Thymus (tissue), 11 donors: ENCODE results near the gene ATG9B. TPM values are rescaled to one million over a fixed set of nuclear protein-coding genes. Genes with fewer than 3 reads are reported as not detected.

Experiments used
- DNase-seq, 9 donors: peaks; one replicate each; pipeline ENCODE4 v3.0.0-alpha.2; 2013; ENCODE audit warnings: low spot score in 9 of 9, low read depth in 6 of 9, missing footprints in 1 of 9
- H3K27ac ChIP-seq, 2 donors: one replicate each; pipeline ENCODE4 v1.5.1; 2013; ENCODE audit warnings: control low read depth in 1 of 2, low read depth in 1 of 2, low read length in 1 of 2, mild to moderate bottlenecking in 1 of 2, moderate library complexity in 1 of 2
- H3K27me3 ChIP-seq, 2 donors: one replicate each; pipeline ENCODE4 v1.5.1; 2013; ENCODE audit warnings: low read length in 1 of 2; ENCODE audit not compliant: control insufficient read depth in 2 of 2, insufficient read depth in 1 of 2
- H3K36me3 ChIP-seq, 2 donors: one replicate each; pipeline ENCODE4 v1.5.1; 2013; ENCODE audit warnings: low read length in 1 of 2, mild to moderate bottlenecking in 1 of 2, moderate library complexity in 1 of 2; ENCODE audit not compliant: control insufficient read depth in 2 of 2, insufficient read depth in 2 of 2
- H3K4me1 ChIP-seq, 2 donors: one replicate each; pipeline ENCODE4 v1.5.1; 2013; ENCODE audit warnings: low read length in 2 of 2; ENCODE audit not compliant: control insufficient read depth in 2 of 2, insufficient read depth in 2 of 2
- H3K4me3 ChIP-seq, 2 donors: one replicate each; pipeline ENCODE4 v1.5.1; 2013; ENCODE audit warnings: low read length in 2 of 2, control low read depth in 1 of 2, mild to moderate bottlenecking in 1 of 2
- H3K9me3 ChIP-seq, 2 donors: one replicate each; pipeline ENCODE4 v1.5.1; 2013; ENCODE audit warnings: low read length in 1 of 2, mild to moderate bottlenecking in 1 of 2; ENCODE audit not compliant: control insufficient read depth in 2 of 2, insufficient read depth in 1 of 2
- WGBS: extraction: QIAGEN DNeasy Blood & Tissue Kit; methylation state at CpG from one replicate; pipeline ENCODE4 v1.1.7; 2013; 5-methylcytosine and 5-hydroxymethylcytosine counted together
- polyA plus RNA-seq: library from polyadenylated mRNA; stranded (reverse); fragments of 200-250 nt; gene quantifications from one replicate; pipeline ENCODE4 v1.2.3, GENCODE V29; 2013
- total RNA-seq: library from RNA; stranded (reverse); fragments of 120-200 nt; gene quantifications from one replicate; pipeline ENCODE4 v1.2.4, GENCODE V29; 2013
- donor health status: healthy.

The ATG9B gene
- total and polyA plus RNA-seq, 2 donors = 1.6 to 8.0 TPM

DNA sequence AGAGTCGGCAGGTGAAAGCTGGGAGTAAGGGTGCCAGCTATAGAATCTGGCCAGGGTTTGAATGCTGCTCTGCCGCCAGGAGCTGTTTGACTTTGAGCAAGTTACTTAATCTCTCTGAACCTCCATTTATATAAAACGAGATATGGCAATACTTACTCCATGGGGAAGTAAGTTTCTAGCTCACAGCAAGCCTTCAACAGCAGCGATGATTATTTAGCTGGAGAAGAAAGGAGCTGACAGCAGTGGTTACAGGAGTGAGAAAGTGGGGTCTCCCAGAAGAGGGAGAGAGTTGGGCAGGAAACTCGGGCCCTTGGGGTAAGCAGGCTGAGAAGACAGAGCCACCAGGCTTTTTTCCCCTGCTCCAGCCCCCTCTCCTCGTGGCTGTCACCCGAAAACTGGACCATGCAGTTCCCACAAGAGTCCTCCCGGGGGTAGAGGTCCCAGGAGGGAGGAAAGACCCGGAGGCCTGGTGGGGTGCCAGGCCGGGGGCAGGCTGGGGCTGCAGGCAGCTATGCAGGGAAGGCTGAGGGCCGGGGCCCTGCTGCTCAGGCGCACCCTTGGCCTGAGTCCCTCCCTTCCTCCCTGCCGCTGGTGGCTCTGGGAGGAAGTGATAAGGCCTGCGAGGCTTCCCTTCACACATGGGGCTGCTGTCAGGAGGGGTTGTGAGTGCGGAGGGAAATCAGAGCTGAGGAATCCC, 30.0 kb downstream of the ATG9B start:
- no peaks in the 10 kb centered on the region for H3K36me3 ChIP-seq
- no peak overlapping the region for H3K4me3 ChIP-seq
- peaks cover 2 to 47% of the 10 kb centered on the region in 2 donors for H3K27me3 ChIP-seq
- H3K9me3 ChIP-seq = peaks cover 0 to 13% of the 10 kb centered on the region in 2 donors
- H3K27ac ChIP-seq = no peak overlapping the region
- WGBS = 26% methylated on average over 15 of the region's 15 CpGs
- DNase-seq = no peak
- peaks cover 8 to 28% of the 10 kb centered on the region in 2 donors for H3K4me1 ChIP-seq

DNA sequence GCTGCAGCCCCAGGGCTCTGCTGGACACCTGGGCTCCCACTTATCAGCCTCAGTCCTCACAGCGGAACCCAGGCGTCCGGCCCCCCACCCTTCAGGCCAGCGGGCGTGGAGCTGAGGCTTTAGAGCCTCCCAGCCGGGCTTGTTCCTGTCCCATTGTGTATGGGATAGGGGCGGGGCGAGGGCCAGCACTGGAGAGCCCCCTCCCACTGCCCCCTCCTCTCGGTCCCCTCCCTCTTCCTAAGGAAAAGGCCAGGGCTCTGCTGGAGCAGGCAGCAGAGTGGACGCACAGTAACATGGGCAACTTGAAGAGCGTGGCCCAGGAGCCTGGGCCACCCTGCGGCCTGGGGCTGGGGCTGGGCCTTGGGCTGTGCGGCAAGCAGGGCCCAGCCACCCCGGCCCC, 30.8 kb downstream of the ATG9B start:
- Histone ChIP-seq H3K4me1 (peaks cover 8 to 31% of the 10 kb centered on the region in 2 donors), H3K27ac (no peak overlapping the region), H3K9me3 (peaks cover 0 to 13% of the 10 kb centered on the region in 2 donors), H3K4me3 (no peak overlapping the region), H3K36me3 (no peaks in the 10 kb centered on the region), H3K27me3 (peaks cover 6 to 51% of the 10 kb centered on the region in 2 donors)
- no peak for DNase-seq
- WGBS = 95% methylated on average over 14 of the region's 14 CpGs

DNA sequence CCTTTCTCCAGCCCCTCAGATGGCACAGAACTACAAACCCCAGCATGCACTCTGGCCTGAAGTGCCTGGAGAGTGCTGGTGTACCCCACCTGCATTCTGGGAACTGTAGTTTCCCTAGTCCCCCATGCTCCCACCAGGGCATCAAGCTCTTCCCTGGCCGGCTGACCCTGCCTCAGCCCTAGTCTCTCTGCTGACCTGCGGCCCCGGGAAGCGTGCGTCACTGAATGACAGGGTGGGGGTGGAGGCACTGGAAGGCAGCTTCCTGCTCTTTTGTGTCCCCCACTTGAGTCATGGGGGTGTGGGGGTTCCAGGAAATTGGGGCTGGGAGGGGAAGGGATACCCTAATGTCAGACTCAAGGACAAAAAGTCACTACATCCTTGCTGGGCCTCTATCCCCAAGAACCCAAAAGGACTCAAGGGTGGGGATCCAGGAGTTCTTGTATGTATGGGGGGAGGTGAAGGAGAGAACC, 31.4 kb downstream of the ATG9B start:
- Histone ChIP-seq H3K27me3 (peaks cover 6 to 52% of the 10 kb centered on the region in 2 donors), H3K4me1 (peaks cover 4 to 28% of the 10 kb centered on the region in 2 donors), H3K27ac (no peak overlapping the region), H3K4me3 (no peak overlapping the region), H3K36me3 (no peaks in the 10 kb centered on the region), H3K9me3 (peaks cover 0 to 13% of the 10 kb centered on the region in 2 donors)
- 70% methylated on average over 5 of the region's 5 CpGs for WGBS
- no peak for DNase-seq

DNA sequence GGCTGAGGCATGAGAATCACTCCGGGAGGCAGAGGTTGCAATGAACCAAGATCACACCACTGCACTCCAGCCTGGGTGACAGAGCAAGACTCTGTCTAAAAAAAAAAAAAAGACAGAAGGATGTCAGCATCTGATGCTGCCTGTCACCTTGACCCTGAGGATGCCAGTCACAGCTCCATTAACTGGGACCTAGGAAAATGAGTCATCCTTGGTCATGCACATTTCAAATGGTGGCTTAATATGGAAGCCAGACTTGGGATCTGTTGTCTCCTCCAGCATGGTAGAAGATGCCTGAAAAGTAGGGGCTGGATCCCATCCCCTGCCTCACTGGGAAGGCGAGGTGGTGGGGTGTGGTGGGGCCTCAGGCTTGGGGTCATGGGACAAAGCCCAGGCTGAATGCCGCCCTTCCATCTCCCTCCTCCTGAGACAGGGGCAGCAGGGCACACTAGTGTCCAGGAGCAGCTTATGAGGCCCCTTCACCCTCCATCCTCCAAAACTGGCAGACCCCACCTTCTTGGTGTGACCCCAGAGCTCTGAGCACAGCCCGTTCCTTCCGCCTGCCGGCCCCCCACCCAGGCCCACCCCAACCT, 32.1 kb downstream of the ATG9B start:
- no peak overlapping the region for H3K27ac ChIP-seq
- WGBS = 92% methylated on average over 6 of the region's 6 CpGs

DNA sequence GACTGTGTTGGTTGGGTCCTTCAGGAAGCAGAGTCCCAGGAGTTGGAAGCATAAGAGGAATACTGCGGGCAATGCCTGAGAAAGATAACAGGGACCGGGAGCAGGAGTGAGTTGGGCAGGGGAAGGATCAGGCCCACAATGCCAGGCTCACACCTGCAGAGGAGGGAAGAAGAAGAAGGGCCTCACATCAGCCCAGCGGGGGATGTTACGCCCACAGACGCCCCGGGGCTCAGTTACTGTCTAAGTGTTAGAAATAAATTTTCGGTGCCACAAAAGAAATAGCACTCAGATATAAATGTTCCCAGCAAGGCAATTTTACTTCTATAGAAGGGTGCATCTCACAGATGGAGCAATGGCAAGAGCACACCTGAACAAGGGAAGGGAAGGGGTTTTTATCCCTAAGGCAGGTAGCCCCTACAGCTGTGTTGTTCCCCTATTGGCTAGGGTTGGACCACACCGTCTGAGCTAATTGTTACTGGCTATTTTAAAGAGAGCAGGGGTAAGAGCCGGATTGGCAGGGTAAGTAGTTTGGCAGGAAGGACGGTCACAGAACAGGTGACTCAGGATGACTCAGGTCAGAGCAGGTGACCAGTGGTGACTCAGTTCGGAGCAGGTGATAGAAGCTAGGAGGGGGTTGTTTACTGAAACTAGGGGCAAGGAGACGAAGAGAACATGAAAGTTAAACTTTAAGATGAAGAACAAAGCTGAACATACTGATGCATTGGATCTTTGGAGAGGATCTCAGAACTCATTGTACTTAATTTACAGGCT, 33.7 kb downstream of the ATG9B start, which contains the start of gene NOS3:
Gene NOS3, plus strand, starts transcription at position 602 of the 771 bp plus-strand sequence. CDS start 2,787 bp downstream, outside the sequence.
- H3K9me3 ChIP-seq = peaks cover 0 to 13% of the 10 kb centered on the region in 2 donors
- H3K27me3 ChIP-seq = peaks cover 6 to 58% of the 10 kb centered on the region in 2 donors
- H3K4me3 ChIP-seq = no peak within 1 kb of the TSS
- no peaks in the 10 kb centered on the region for H3K36me3 ChIP-seq
- WGBS = 97% methylated on average over 12 of the region's 12 CpGs
- H3K4me1 ChIP-seq = peaks cover 0 to 19% of the 10 kb centered on the region in 2 donors
- no peak for DNase-seq
- no peak within 1 kb of the TSS for H3K27ac ChIP-seq

More for the DNA sequence above, 32.1 kb downstream of the ATG9B start:
- Histone ChIP-seq H3K4me3 (no peak overlapping the region), H3K4me1 (peaks cover 4 to 28% of the 10 kb centered on the region in 2 donors), H3K36me3 (no peaks in the 10 kb centered on the region), H3K9me3 (peaks cover 0 to 13% of the 10 kb centered on the region in 2 donors), H3K27me3 (peaks cover 6 to 52% of the 10 kb centered on the region in 2 donors)
- no peak for DNase-seq

DNA sequence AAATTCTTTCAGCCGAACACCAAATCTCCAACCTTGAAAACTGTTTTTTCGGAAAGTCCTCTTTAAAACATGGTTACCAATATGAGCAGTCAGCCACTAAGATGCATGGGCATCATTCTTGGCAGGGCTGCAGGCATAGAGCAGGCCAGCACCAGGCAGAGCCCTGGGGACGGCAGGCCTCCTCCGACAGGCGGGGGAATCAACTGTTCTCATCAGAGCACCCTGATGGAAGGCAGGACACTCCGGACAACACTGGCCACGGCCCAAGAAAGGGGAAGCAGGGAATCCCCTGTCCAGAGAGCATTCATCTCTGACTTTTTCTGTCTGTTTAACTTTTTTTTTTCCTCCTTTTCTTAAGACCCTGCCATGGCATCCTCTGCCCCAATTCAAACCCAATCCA, 34.8 kb downstream of the ATG9B start:
- peaks cover 6 to 52% of the 10 kb centered on the region in 2 donors for H3K27me3 ChIP-seq

DNA sequence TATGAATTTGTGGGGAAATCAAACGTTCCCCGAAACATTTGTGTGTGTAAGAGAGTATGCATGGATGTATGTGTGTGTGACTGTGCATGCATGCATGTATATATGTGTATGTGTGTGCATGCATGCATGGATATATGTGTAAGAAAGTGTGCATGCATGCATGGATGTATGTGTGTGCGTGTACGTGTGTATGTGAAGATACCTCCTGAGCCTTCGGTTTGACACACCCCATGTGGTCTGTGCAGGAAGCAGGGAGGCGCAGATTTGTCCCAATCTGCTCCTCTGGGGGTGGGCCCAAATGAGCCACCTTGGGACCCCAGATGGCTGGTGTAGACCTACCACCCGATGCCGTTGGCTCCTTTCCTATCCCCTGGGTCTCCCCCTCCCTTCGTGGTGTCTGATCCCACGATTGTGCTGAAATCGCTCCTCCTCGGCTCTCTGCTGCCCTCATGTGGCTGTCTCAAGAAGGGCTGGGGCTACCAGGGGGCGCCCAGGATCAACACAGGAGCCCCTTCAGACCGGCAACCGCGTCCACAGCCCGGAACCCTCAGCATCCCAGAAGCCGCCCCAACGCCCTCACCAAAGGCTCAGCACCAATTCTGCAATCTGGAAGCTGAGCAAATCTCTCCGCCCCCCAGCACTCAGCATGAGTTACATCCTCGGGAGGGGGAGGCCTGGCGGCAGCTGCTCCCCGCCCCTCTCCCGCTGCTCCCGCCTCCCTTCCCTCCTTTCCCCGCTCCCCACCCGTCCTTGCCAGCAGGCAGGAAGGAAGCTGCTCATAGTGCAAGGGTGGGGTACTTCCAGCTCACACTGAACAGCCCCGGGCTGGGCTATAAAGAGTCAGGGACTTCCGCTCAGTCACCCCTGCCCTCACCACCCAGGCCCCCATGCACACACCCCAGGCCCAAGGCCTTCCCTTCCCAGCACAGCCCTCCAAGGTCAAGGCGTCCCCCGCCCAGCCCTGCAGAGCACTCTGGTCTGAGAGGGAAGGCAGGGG, 35.8 kb downstream of the ATG9B start:
- peaks cover 0 to 13% of the 10 kb centered on the region in 2 donors for H3K9me3 ChIP-seq
- peak in 2 of 9 donors; percentile 76 to 78 for DNase-seq
- H3K36me3 ChIP-seq = no peaks in the 10 kb centered on the region
- no peak overlapping the region for H3K4me3 ChIP-seq
- 17% methylated on average over 31 of the region's 31 CpGs for WGBS
- H3K4me1 ChIP-seq = peaks cover 0 to 8% of the 10 kb centered on the region in 2 donors
- no peak overlapping the region for H3K27ac ChIP-seq
- H3K27me3 ChIP-seq = peaks cover 6 to 54% of the 10 kb centered on the region in 2 donors

More for the DNA sequence above, 34.8 kb downstream of the ATG9B start:
- H3K4me1 ChIP-seq = peaks cover 0 to 12% of the 10 kb centered on the region in 2 donors
- no peak overlapping the region for H3K27ac ChIP-seq
- H3K4me3 ChIP-seq = no peak overlapping the region
- no peak for DNase-seq
- 87% methylated on average over 7 of the region's 7 CpGs for WGBS
- peaks cover 0 to 13% of the 10 kb centered on the region in 2 donors for H3K9me3 ChIP-seq
- no peaks in the 10 kb centered on the region for H3K36me3 ChIP-seq

DNA sequence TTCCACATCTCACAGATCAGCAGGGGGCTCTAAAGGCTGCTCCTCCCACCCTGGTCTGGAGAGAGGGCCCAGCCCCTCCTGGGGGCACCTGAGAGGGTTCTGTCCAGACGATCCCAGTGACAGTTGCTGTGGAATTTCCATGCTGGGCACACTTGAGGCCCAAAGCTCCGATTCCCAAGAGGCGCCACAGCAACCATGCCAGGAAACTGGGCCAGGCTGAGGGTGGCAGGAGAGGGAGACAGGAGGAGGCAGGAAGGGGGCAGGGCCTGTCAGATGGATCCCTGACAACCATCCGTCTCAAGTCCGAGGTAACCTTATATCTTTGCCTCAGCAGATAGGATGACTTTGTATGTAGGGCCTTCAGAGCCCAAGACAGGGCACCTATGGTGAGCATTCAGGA, 37.7 kb downstream of the ATG9B start:
- no peak for DNase-seq
- H3K27ac ChIP-seq = no peak overlapping the region
- H3K4me3 ChIP-seq = no peak overlapping the region
- peaks cover 0 to 13% of the 10 kb centered on the region in 2 donors for H3K9me3 ChIP-seq
- H3K27me3 ChIP-seq = peaks cover 9 to 70% of the 10 kb centered on the region in 2 donors
- peaks cover 0 to 8% of the 10 kb centered on the region in 2 donors for H3K4me1 ChIP-seq
- H3K36me3 ChIP-seq = no peaks in the 10 kb centered on the region
- 67% methylated on average over 5 of the region's 5 CpGs for WGBS
